HL-60 (cell line): ENCODE results near the gene NOCT.

Experiments
- DNase-seq, 2 experiments: peaks; one replicate each; pipeline ENCODE4 v3.0.0-alpha.2; 2010 to 2020; ENCODE audit warnings: low read depth in 1 of 2, low spot score in 1 of 2
- H3K27ac ChIP-seq: fragments of 250-450 bp; sonication (Bioruptor Pico); replicated peaks from 2 replicates; pipeline ENCODE4 v1.5.1; 2020; ENCODE audit warnings: mild to moderate bottlenecking, moderate library complexity
- H3K27me3 ChIP-seq: fragments of 250-450 bp; sonication (Bioruptor Pico); 2 replicates; pipeline ENCODE4 v1.5.1; 2021; ENCODE audit warnings: mild to moderate bottlenecking, moderate library complexity; ENCODE audit not compliant: insufficient read depth, poor library complexity, severe bottlenecking
- H3K4me3 ChIP-seq: replicated peaks from 2 replicates; pipeline ENCODE4 v1.5.1; 2011; ENCODE audit warnings: mild to moderate bottlenecking, control low read depth, low read length; ENCODE audit not compliant: insufficient read depth
- GABPA ChIP-seq: IDR thresholded peaks from 2 replicates; pipeline ENCODE4 v1.6.1; 2012; ENCODE audit warnings: low read depth
- POLR2AphosphoS5 ChIP-seq: IDR thresholded peaks from 2 replicates; pipeline ENCODE4 v1.6.1; 2012; ENCODE audit warnings: low read depth
- SPI1 ChIP-seq: IDR thresholded peaks from 2 replicates; pipeline ENCODE4 v1.6.1; 2012; ENCODE audit warnings: low read depth, mild to moderate bottlenecking, borderline replicate concordance
- TF ChIP-seq, protein P1 (sequence below): IDR thresholded peaks from 2 replicates; pipeline ENCODE4 v1.6.1; 2012; ENCODE audit warnings: low read depth; ENCODE audit not compliant: insufficient replicate concordance
- TF ChIP-seq, protein P2 (sequence below): IDR thresholded peaks from one replicate; pipeline ENCODE4 v1.5.1; 2011; ENCODE audit warnings: low read length, control low read depth, inconsistent platforms; ENCODE audit not compliant: insufficient read depth

The NOCT gene

DNA sequence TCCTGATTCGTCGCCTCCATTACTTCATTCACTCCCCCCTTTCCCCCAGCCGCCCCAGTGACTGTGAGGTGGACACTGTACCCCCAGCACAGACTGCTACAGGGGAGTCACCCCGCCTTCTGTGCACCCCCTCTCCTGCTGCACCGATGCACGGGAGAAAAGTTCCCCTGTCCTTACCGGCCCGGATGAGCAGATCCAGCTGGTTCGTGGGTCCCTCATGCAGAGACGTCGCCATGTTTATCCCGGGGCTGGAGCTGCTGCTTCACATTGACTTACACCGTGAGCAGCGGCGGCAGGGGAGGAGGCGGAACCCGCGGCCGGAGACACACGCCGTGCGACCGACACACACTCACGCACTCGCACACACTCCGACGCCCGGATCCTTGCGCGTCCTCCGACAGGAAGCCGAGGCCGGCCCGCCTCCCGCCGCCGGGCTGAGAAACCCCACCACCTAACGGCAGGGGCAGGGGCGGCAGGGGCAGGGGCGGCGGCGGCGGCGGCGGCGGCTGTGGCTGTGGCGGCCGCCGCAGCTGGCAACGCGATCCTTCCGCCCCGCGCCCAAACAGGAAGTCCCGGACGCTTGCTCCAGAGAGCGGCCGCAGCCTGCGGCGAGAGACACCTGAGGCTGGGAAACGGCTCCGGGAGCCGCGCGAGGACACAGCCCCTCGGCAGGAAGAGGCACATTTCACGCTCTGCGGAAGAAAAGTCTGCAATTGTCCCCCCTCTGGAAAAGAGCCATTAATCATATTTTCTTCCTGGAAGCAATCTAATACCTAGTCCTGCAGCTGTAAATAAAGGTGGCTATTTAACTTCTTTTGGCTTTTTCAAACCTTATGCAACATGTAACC is 68.6 kb downstream of the NOCT start:
- Histone ChIP-seq H3K27ac (peak overlapping the region; percentile 92), H3K27me3 (no peaks in the 10 kb centered on the region), H3K4me3 (peak overlapping the region; percentile 87)
- TF ChIP-seq, protein P1, sequence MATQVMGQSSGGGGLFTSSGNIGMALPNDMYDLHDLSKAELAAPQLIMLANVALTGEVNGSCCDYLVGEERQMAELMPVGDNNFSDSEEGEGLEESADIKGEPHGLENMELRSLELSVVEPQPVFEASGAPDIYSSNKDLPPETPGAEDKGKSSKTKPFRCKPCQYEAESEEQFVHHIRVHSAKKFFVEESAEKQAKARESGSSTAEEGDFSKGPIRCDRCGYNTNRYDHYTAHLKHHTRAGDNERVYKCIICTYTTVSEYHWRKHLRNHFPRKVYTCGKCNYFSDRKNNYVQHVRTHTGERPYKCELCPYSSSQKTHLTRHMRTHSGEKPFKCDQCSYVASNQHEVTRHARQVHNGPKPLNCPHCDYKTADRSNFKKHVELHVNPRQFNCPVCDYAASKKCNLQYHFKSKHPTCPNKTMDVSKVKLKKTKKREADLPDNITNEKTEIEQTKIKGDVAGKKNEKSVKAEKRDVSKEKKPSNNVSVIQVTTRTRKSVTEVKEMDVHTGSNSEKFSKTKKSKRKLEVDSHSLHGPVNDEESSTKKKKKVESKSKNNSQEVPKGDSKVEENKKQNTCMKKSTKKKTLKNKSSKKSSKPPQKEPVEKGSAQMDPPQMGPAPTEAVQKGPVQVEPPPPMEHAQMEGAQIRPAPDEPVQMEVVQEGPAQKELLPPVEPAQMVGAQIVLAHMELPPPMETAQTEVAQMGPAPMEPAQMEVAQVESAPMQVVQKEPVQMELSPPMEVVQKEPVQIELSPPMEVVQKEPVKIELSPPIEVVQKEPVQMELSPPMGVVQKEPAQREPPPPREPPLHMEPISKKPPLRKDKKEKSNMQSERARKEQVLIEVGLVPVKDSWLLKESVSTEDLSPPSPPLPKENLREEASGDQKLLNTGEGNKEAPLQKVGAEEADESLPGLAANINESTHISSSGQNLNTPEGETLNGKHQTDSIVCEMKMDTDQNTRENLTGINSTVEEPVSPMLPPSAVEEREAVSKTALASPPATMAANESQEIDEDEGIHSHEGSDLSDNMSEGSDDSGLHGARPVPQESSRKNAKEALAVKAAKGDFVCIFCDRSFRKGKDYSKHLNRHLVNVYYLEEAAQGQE: peak; percentile 65
- TF ChIP-seq SPI1: peak; percentile 63; the same call in 1 of the 2 replicates
- TF ChIP-seq POLR2AphosphoS5: peak; percentile 89
- TF ChIP-seq GABPA: peak; percentile 22; the same call in 1 of the 2 replicates
- TF ChIP-seq, protein P2, sequence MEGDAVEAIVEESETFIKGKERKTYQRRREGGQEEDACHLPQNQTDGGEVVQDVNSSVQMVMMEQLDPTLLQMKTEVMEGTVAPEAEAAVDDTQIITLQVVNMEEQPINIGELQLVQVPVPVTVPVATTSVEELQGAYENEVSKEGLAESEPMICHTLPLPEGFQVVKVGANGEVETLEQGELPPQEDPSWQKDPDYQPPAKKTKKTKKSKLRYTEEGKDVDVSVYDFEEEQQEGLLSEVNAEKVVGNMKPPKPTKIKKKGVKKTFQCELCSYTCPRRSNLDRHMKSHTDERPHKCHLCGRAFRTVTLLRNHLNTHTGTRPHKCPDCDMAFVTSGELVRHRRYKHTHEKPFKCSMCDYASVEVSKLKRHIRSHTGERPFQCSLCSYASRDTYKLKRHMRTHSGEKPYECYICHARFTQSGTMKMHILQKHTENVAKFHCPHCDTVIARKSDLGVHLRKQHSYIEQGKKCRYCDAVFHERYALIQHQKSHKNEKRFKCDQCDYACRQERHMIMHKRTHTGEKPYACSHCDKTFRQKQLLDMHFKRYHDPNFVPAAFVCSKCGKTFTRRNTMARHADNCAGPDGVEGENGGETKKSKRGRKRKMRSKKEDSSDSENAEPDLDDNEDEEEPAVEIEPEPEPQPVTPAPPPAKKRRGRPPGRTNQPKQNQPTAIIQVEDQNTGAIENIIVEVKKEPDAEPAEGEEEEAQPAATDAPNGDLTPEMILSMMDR: no peak
- DNase-seq: peak; percentile 77 to 93

DNA sequence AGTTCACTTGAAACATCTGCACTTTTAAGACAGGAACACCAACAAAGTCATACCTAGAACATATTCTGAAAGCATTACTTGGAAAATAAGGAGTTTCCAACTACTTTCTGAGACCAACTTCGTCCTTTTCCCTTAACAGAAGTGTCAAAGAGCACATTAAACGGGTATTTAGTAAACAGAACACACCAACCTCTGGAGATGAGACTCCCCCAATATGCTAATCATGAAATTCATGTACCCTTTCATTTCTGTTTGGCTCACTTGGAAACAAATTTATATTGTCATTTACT is 69.2 kb downstream of the NOCT start:
- Histone ChIP-seq H3K27me3 (no peaks in the 10 kb centered on the region), H3K27ac (peak overlapping the region; percentile 92), H3K4me3 (peak overlapping the region; percentile 87)
- DNase-seq: no peak
- no peak for TF ChIP-seq POLR2AphosphoS5
- TF ChIP-seq, protein P2: no peak
- TF ChIP-seq SPI1: no peak
- TF ChIP-seq, protein P1: no peak
- TF ChIP-seq GABPA: no peak

DNA sequence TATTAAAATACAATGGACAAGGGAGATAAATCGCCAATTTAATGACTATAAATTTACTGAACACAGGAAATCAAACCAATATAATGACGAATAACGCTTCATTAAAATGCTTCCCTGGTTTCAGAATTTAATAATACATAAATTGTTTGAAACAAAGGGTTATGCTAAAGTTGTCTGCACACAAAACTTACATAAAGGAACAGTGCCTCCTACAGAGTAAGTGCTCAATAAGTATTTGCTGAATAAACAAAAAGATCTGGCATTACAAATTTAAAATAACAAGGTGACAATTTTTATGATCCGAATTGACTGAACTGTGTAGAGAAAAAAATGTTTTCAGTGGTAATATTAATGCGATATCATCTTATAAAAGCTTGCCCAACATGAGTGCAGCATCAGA is 69.6 kb downstream of the NOCT start:
- H3K27ac ChIP-seq: peak overlapping the region; percentile 92
- no peak for DNase-seq
- TF ChIP-seq, protein P2: no peak
- TF ChIP-seq, protein P1: no peak
- TF ChIP-seq POLR2AphosphoS5: no peak
- no peaks in the 10 kb centered on the region for H3K27me3 ChIP-seq
- H3K4me3 ChIP-seq: no peak overlapping the region
